SK-N-SH treated with all-trans-retinoic acid at 6 μM for 48 hours (cell line): ENCODE data around the gene CNTRL.

Source experiments
- ATAC-seq: fragments of 200-7000 bp; cut with Tn5 transposase; 3 replicates; pipeline ENCODE4 v1.9.1; 2020; ENCODE audit warnings: mild to moderate bottlenecking, moderate library complexity
- ARNTL ChIP-seq: fragments of 450-650 bp; formaldehyde crosslinking; IDR thresholded peaks from 2 replicates; pipeline ENCODE4 v1.5.0; 2020; ENCODE audit warnings: low read depth, mild to moderate bottlenecking, moderate library complexity, borderline replicate concordance
- BACH2 ChIP-seq: fragments of 250-450 bp; sonication (Bioruptor Pico); IDR thresholded peaks from 2 replicates; pipeline ENCODE4 v1.9.0; 2021; ENCODE audit warnings: mild to moderate bottlenecking, borderline replicate concordance
- CSDC2 ChIP-seq: fragments of 250-450 bp; sonication (Bioruptor Pico); IDR thresholded peaks from 2 replicates; pipeline ENCODE4 v1.5.0; 2020; ENCODE audit warnings: mild to moderate bottlenecking, moderate library complexity
- ESRRG ChIP-seq: fragments of 250-450 bp; sonication (Bioruptor Pico); IDR thresholded peaks from 2 replicates; pipeline ENCODE4 v1.6.1; 2021; ENCODE audit warnings: mild to moderate bottlenecking
- GLIS3 ChIP-seq: fragments of 250-450 bp; sonication (Bioruptor Pico); IDR thresholded peaks from 2 replicates; pipeline ENCODE4 v1.5.0; 2020; ENCODE audit warnings: mild to moderate bottlenecking, moderate library complexity
- OSR1 ChIP-seq: fragments of 250-450 bp; sonication (Bioruptor Pico); IDR thresholded peaks from 2 replicates; pipeline ENCODE4 v1.8.0; 2022; ENCODE audit warnings: moderate library complexity, mild to moderate bottlenecking, inconsistent platforms
- PPARA ChIP-seq: fragments of 250-450 bp; sonication (Bioruptor Pico); IDR thresholded peaks from 2 replicates; pipeline ENCODE4 v1.5.0; 2020; ENCODE audit warnings: mild to moderate bottlenecking, borderline replicate concordance
- RARB ChIP-seq: fragments of 250-450 bp; sonication (Bioruptor Pico); IDR thresholded peaks from 2 replicates; pipeline ENCODE4 v1.8.0; 2021; ENCODE audit warnings: mild to moderate bottlenecking, moderate library complexity
- SNAI2 ChIP-seq: fragments of 250-450 bp; sonication (Bioruptor Pico); IDR thresholded peaks from 2 replicates; pipeline ENCODE4 v1.5.0; 2020; ENCODE audit warnings: mild to moderate bottlenecking, moderate library complexity
- TCF4 ChIP-seq: fragments of 250-450 bp; sonication (Bioruptor Pico); IDR thresholded peaks from 2 replicates; pipeline ENCODE4 v1.8.0; 2021; ENCODE audit warnings: mild to moderate bottlenecking, moderate library complexity, borderline replicate concordance
- TOX ChIP-seq: fragments of 250-450 bp; sonication (Bioruptor Pico); IDR thresholded peaks from 2 replicates; pipeline ENCODE4 v1.8.0; 2021; ENCODE audit warnings: mild to moderate bottlenecking, moderate library complexity, borderline replicate concordance
- ZC3H10 ChIP-seq: fragments of 250-450 bp; sonication (Bioruptor Pico); IDR thresholded peaks from 2 replicates; pipeline ENCODE4 v1.5.1; 2021; ENCODE audit warnings: mild to moderate bottlenecking, moderate library complexity
- ZFP3 ChIP-seq: fragments of 250-450 bp; sonication (Bioruptor Pico); IDR thresholded peaks from 2 replicates; pipeline ENCODE4 v1.5.0; 2020; ENCODE audit warnings: mild to moderate bottlenecking, moderate library complexity
- ZFP30 ChIP-seq: fragments of 450-650 bp; formaldehyde crosslinking; IDR thresholded peaks from 2 replicates; pipeline ENCODE4 v1.5.0; 2022; ENCODE audit warnings: mild to moderate bottlenecking, moderate library complexity
- ZNF565 ChIP-seq: fragments of 450-650 bp; formaldehyde crosslinking; conservative IDR thresholded peaks from 2 replicates; pipeline ENCODE4 v1.5.0; 2020; ENCODE audit warnings: low read depth, mild to moderate bottlenecking, moderate library complexity
- ZNF70 ChIP-seq: fragments of 450-650 bp; formaldehyde crosslinking; IDR thresholded peaks from 2 replicates; pipeline ENCODE4 v1.5.0; 2020; ENCODE audit warnings: mild to moderate bottlenecking, moderate library complexity
- ZNF8 ChIP-seq: fragments of 450-650 bp; formaldehyde crosslinking; IDR thresholded peaks from 2 replicates; pipeline ENCODE4 v1.5.0; 2020; ENCODE audit warnings: mild to moderate bottlenecking, moderate library complexity
- TF ChIP-seq, protein P1 (sequence below): fragments of 250-450 bp; sonication (Bioruptor Pico); IDR thresholded peaks from 2 replicates; pipeline ENCODE4 v1.8.0; 2021; ENCODE audit warnings: low read depth, mild to moderate bottlenecking, moderate library complexity, borderline replicate concordance
- TF ChIP-seq, protein P2 (sequence below): fragments of 250-450 bp; sonication (Bioruptor Pico); IDR thresholded peaks from 2 replicates; pipeline ENCODE4 v1.5.1; 2020; ENCODE audit warnings: low read depth, mild to moderate bottlenecking, moderate library complexity
- TF ChIP-seq, protein P3 (sequence below): fragments of 250-450 bp; sonication (Bioruptor Pico); IDR thresholded peaks from 2 replicates; pipeline ENCODE4 v1.5.1; 2021; ENCODE audit warnings: mild to moderate bottlenecking, moderate library complexity
- TF ChIP-seq, protein P4 (sequence below): fragments of 250-450 bp; sonication (Bioruptor Pico); IDR thresholded peaks from 2 replicates; pipeline ENCODE4 v1.8.0; 2020; ENCODE audit warnings: mild to moderate bottlenecking, moderate library complexity, borderline replicate concordance
- TF ChIP-seq, protein P5 (sequence below): fragments of 250-450 bp; sonication (Bioruptor Pico); IDR thresholded peaks from 2 replicates; pipeline ENCODE4 v1.5.0; 2020; ENCODE audit warnings: mild to moderate bottlenecking, moderate library complexity

CNTRL gene

DNA sequence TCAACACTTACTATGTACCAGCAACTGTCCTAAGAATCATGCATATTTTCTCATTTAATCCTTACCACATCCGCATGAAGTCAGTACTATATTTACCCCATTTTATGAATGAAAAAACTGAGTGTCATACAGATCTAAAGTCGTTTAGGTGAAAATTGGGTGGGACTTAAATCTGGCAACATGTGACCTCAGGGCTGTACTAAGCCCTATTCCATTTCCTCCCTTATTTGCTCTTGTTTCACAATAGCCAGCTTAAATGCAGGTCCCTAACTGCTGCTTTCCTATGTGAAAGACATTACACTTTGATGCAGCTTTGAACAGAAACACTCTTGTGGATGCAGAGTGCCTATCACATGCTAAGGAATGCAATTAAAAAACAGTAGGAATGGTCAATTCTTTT lies 129.4 kb downstream of the CNTRL start (continued):
- TF ChIP-seq, protein P1, sequence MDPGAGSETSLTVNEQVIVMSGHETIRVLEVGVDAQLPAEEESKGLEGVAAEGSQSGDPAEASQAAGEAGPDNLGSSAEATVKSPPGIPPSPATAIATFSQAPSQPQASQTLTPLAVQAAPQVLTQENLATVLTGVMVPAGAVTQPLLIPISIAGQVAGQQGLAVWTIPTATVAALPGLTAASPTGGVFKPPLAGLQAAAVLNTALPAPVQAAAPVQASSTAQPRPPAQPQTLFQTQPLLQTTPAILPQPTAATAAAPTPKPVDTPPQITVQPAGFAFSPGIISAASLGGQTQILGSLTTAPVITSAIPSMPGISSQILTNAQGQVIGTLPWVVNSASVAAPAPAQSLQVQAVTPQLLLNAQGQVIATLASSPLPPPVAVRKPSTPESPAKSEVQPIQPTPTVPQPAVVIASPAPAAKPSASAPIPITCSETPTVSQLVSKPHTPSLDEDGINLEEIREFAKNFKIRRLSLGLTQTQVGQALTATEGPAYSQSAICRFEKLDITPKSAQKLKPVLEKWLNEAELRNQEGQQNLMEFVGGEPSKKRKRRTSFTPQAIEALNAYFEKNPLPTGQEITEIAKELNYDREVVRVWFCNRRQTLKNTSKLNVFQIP (CRISPR knock-in tag), result no peak
- TF ChIP-seq BACH2, result no peak
- TF ChIP-seq, protein P2, sequence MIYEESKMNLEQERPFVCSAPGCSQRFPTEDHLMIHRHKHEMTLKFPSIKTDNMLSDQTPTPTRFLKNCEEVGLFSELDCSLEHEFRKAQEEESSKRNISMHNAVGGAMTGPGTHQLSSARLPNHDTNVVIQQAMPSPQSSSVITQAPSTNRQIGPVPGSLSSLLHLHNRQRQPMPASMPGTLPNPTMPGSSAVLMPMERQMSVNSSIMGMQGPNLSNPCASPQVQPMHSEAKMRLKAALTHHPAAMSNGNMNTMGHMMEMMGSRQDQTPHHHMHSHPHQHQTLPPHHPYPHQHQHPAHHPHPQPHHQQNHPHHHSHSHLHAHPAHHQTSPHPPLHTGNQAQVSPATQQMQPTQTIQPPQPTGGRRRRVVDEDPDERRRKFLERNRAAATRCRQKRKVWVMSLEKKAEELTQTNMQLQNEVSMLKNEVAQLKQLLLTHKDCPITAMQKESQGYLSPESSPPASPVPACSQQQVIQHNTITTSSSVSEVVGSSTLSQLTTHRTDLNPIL, result no peak
- no peak for TF ChIP-seq OSR1

DNA sequence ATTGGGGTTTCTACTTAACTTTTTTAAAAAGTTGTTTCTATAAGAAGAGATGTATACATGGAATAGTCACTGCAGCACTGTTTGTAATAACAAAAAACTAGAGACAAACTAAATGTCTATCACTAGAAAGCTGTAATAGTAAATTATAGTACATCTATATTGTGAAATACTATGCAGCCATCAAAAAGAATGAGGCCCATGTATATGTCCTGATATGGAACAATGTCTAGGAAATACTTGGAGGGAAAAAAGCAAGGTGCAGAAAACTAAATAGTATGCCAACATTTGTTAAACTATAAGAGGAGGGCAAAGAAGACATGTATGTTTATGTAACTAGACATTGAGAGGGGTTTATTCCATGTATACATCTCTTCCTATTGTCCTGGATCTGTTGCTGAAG lies 129.9 kb downstream of the CNTRL start:
- TF ChIP-seq SNAI2 (CRISPR knock-in tag) (no peak), ZNF8 (CRISPR knock-in tag) (no peak), OSR1 (no peak), CSDC2 (CRISPR knock-in tag) (no peak), ZNF70 (no peak), RARB (CRISPR knock-in tag) (no peak), ZNF565 (CRISPR knock-in tag) (no peak), TCF4 (CRISPR knock-in tag) (no peak), BACH2 (no peak), ZC3H10 (CRISPR knock-in tag) (no peak), GLIS3 (CRISPR knock-in tag) (no peak), TOX (CRISPR knock-in tag) (no peak), PPARA (no peak), ARNTL (CRISPR knock-in tag) (no peak)
- TF ChIP-seq, protein P2, result no peak
- TF ChIP-seq, protein P3, sequence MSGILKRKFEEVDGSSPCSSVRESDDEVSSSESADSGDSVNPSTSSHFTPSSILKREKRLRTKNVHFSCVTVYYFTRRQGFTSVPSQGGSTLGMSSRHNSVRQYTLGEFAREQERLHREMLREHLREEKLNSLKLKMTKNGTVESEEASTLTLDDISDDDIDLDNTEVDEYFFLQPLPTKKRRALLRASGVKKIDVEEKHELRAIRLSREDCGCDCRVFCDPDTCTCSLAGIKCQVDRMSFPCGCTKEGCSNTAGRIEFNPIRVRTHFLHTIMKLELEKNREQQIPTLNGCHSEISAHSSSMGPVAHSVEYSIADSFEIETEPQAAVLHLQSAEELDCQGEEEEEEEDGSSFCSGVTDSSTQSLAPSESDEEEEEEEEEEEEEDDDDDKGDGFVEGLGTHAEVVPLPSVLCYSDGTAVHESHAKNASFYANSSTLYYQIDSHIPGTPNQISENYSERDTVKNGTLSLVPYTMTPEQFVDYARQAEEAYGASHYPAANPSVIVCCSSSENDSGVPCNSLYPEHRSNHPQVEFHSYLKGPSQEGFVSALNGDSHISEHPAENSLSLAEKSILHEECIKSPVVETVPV (CRISPR knock-in tag), result no peak
- TF ChIP-seq, protein P1 (CRISPR knock-in tag), result no peak
- no peak for ATAC-seq

DNA sequence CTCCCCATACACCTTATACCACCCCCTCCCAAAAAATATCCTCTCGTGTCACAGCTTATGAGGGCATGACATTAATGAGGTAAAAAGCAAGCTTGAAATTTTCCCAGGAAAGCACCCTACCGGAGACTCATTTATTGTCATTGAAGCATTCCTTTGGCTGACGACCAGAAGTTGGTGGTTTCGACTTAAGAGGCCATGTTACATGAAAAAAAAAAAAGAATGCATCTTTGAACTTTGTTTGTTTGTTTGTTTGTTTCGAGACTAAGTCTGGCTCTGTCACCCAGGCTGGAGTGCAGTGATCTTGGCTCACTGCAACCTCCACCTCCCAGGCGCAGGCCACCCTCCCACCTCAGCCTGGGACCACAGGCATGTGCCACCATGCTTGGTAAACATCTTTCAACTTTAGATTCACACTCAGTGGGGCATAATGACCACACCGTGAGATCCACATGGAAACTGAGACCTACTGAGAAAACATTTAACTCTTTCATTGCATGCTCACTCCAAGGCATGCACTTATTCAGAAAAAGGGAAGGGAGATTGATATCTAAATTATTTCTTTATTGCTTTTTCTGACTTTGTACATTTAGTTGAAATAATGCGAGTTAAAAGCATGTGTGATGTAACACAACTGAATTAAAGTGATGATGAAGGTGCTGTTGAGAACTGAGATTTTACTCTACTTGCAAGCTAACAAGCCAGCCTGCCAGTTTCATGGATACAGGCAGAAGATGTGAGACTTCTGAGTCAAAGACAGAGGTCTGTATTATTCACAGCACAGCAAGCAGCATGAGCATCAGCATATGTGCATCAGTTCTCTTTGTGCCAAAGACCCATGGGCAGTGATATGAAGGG lies 132.0 kb downstream of the CNTRL start:
- no peak for ATAC-seq
- TF ChIP-seq TOX (CRISPR knock-in tag) (no peak), ZC3H10 (CRISPR knock-in tag) (no peak), RARB (CRISPR knock-in tag) (no peak)

DNA sequence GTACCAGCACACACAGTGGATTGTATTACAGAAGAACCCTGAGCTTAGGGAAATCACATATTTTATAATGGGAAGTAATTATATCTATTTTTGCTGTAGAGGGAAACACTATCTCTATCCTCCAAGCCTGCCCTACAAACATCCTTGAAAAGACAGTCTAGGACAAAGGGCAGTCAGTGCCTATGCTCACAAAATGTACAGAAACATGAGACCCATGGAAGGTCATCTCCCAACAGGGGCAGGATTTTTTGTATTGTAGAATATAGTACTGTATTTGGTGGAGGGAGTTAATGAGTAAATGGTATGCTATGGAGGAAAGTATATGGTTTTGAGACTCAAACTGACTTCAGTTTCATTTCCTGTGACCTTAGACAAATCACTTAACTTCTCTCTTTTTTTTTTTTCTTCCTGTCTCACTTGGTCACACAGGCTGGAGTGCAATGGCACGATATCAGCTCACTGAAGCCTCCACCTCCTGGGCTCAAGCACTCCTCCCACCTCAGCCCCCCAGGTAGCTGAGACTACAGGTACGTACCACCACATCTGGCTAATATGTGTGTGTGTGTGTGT lies 132.7 kb downstream of the CNTRL start:
- no peak for ATAC-seq
- TF ChIP-seq, protein P4, sequence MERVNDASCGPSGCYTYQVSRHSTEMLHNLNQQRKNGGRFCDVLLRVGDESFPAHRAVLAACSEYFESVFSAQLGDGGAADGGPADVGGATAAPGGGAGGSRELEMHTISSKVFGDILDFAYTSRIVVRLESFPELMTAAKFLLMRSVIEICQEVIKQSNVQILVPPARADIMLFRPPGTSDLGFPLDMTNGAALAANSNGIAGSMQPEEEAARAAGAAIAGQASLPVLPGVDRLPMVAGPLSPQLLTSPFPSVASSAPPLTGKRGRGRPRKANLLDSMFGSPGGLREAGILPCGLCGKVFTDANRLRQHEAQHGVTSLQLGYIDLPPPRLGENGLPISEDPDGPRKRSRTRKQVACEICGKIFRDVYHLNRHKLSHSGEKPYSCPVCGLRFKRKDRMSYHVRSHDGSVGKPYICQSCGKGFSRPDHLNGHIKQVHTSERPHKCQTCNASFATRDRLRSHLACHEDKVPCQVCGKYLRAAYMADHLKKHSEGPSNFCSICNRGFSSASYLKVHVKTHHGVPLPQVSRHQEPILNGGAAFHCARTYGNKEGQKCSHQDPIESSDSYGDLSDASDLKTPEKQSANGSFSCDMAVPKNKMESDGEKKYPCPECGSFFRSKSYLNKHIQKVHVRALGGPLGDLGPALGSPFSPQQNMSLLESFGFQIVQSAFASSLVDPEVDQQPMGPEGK (CRISPR knock-in tag), result no peak
- TF ChIP-seq, protein P5, sequence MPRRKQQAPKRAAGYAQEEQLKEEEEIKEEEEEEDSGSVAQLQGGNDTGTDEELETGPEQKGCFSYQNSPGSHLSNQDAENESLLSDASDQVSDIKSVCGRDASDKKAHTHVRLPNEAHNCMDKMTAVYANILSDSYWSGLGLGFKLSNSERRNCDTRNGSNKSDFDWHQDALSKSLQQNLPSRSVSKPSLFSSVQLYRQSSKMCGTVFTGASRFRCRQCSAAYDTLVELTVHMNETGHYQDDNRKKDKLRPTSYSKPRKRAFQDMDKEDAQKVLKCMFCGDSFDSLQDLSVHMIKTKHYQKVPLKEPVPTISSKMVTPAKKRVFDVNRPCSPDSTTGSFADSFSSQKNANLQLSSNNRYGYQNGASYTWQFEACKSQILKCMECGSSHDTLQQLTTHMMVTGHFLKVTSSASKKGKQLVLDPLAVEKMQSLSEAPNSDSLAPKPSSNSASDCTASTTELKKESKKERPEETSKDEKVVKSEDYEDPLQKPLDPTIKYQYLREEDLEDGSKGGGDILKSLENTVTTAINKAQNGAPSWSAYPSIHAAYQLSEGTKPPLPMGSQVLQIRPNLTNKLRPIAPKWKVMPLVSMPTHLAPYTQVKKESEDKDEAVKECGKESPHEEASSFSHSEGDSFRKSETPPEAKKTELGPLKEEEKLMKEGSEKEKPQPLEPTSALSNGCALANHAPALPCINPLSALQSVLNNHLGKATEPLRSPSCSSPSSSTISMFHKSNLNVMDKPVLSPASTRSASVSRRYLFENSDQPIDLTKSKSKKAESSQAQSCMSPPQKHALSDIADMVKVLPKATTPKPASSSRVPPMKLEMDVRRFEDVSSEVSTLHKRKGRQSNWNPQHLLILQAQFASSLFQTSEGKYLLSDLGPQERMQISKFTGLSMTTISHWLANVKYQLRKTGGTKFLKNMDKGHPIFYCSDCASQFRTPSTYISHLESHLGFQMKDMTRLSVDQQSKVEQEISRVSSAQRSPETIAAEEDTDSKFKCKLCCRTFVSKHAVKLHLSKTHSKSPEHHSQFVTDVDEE (CRISPR knock-in tag), result no peak
- TF ChIP-seq, protein P1 (CRISPR knock-in tag), result no peak
- TF ChIP-seq ZNF565 (CRISPR knock-in tag) (no peak), ZFP3 (CRISPR knock-in tag) (no peak), ZFP30 (CRISPR knock-in tag) (no peak), ESRRG (CRISPR knock-in tag) (no peak)
